ENCODE measurements around the gene JPH4. TPM values are rescaled to one million over a fixed set of nuclear protein-coding genes. Genes with fewer than 3 reads are reported as not detected.

JPH4 gene
- polyA plus RNA-seq, 3 donors: 2.2 to 4.1 (median 3.7) TPM

GRCh38 chr14:23529016-23529415 is 49.6 kb downstream of the JPH4 start:
- intact Hi-C loops (cut with micrococcal nuclease): no loop called here
- Histone ChIP-seq H3K9ac (ENCODE audit: insufficient read depth, low read length, poor library complexity, severe bottlenecking) (no peak overlapping the region), H4K20me1 (ENCODE audit: insufficient read depth, low read length) (no peaks in the 10 kb centered on the region), H3K4me3 (replicated peaks in 1 of 3; ENCODE audit: low read depth in 2 of 3, low read length in 3 of 3) (no peak overlapping the region), H2AFZ (ENCODE audit: insufficient read depth, low read depth, low read length, poor library complexity, severe bottlenecking) (no peak overlapping the region), H3K9me3 (replicated peaks in 1 of 2; ENCODE audit: control insufficient read depth in 1 of 2, insufficient read depth in 1 of 2, low read length in 2 of 2) (no peaks in the 10 kb centered on the region), H3K79me2 (ENCODE audit: insufficient read depth, low read length) (no peaks in the 10 kb centered on the region), H3K36me3 (replicated peaks in 1 of 2; ENCODE audit: control insufficient read depth in 1 of 2, insufficient read depth in 2 of 2, low read length in 2 of 2) (no peaks in the 10 kb centered on the region), H3K27ac (ENCODE audit: low read depth in 1 of 2, low read length in 2 of 2) (no peak overlapping the region), H3K27me3 (ENCODE audit: control insufficient read depth in 2 of 2, insufficient read depth in 2 of 2, low read length in 2 of 2) (no peaks in the 10 kb centered on the region), H3K4me2 (replicated peaks; ENCODE audit: extremely low read depth, low read length, poor library complexity, severe bottlenecking) (no peak overlapping the region), H3K4me1 (ENCODE audit: control insufficient read depth in 1 of 2, insufficient read depth in 2 of 2, low read length in 2 of 2) (peaks cover 0 to 4% of the 10 kb centered on the region in 2 donors)
- Mint-ChIP-seq H3K27ac (no peak overlapping the region), H3K9me3 (peaks cover 0 to 2% (median 0%) of the 10 kb centered on the region in 7 donors), H3K4me3 (no peak overlapping the region), H3K27me3 (ENCODE audit: low read depth in 3 of 3) (peaks cover 0 to 9% (median 4%) of the 10 kb centered on the region in 3 donors), H3K36me3 (no peaks in the 10 kb centered on the region), H3K4me1 (peaks cover 12% of the 10 kb centered on the region)
- DNase-seq: no peak
- no peak for TF ChIP-seq CTCF (IDR thresholded peaks at IDR 0.05)
- no CpG with 5 or more reads among the region's 3 CpGs for WGBS (ENCODE audit: insufficient coverage)

- no peaks in the 10 kb centered on the region for H3K9me3 ChIP-seq (replicated peaks in 1 of 2; ENCODE audit: control insufficient read depth in 1 of 2, insufficient read depth in 1 of 2, low read length in 2 of 2)
- intact Hi-C loops (cut with micrococcal nuclease): no loop called here
- no peak for TF ChIP-seq CTCF (IDR thresholded peaks at IDR 0.05)
- H3K27ac Mint-ChIP-seq: no peak overlapping the region
- H3K27me3 Mint-ChIP-seq (ENCODE audit: low read depth in 3 of 3): peaks cover 0 to 9% (median 4%) of the 10 kb centered on the region in 3 donors
- no peak overlapping the region for H3K4me3 ChIP-seq (replicated peaks in 1 of 3; ENCODE audit: low read depth in 2 of 3, low read length in 3 of 3)
- H3K27me3 ChIP-seq (ENCODE audit: control insufficient read depth in 2 of 2, insufficient read depth in 2 of 2, low read length in 2 of 2): no peaks in the 10 kb centered on the region
- no peaks in the 10 kb centered on the region for H3K79me2 ChIP-seq (ENCODE audit: insufficient read depth, low read length)
- peaks cover 12% of the 10 kb centered on the region for H3K4me1 Mint-ChIP-seq
- H3K27ac ChIP-seq (ENCODE audit: low read depth in 1 of 2, low read length in 2 of 2): no peak overlapping the region
- no peak overlapping the region for H3K4me2 ChIP-seq (replicated peaks; ENCODE audit: extremely low read depth, low read length, poor library complexity, severe bottlenecking)
- no CpG with 5 or more reads among the region's 1 CpG for WGBS (ENCODE audit: insufficient coverage)
- no peak overlapping the region for H3K4me3 Mint-ChIP-seq
- H3K36me3 Mint-ChIP-seq: no peaks in the 10 kb centered on the region
- peaks cover 0 to 2% (median 0%) of the 10 kb centered on the region in 7 donors for H3K9me3 Mint-ChIP-seq
- DNase-seq: no peak
- H4K20me1 ChIP-seq (ENCODE audit: insufficient read depth, low read length): no peaks in the 10 kb centered on the region
- no peak overlapping the region for H2AFZ ChIP-seq (ENCODE audit: insufficient read depth, low read depth, low read length, poor library complexity, severe bottlenecking)
- no peak overlapping the region for H3K9ac ChIP-seq (ENCODE audit: insufficient read depth, low read length, poor library complexity, severe bottlenecking)
- H3K36me3 ChIP-seq (replicated peaks in 1 of 2; ENCODE audit: control insufficient read depth in 1 of 2, insufficient read depth in 2 of 2, low read length in 2 of 2): no peaks in the 10 kb centered on the region
- peaks cover 0 to 4% of the 10 kb centered on the region in 2 donors for H3K4me1 ChIP-seq (ENCODE audit: control insufficient read depth in 1 of 2, insufficient read depth in 2 of 2, low read length in 2 of 2)
Measured at GRCh38 chr14:23528555-23528954, 50.0 kb downstream of the JPH4 start.

Measured in CD14-positive monocyte (primary cell).